ENCODE data around the gene KRT37. TPM values are rescaled to one million over a fixed set of nuclear protein-coding genes. Genes with fewer than 3 reads are reported as not detected.

Gene KRT37
- total RNA-seq, 2 experiments from 2014 or later: not detected

DNA sequence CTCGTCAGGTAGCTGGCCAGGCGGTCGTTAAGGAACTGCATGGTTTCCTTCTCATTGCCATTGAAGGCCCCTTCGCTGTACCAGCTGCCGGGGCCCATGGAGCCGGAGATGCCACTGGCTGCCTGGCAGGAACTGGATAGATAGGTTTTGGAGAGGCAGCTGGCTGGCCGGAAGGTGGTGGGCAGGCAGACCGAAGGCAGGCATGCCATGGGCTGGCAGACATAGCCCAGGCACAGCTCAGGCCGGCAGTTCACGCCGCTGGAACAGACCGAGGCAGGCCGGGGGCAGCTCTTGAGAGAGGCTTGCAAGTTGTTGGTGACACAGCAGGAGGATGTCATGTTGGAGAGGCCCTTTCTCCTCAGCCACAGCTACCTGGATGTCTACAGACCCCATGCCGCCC is 42.6 kb upstream of the KRT37 start, which contains the start of gene KRT32:
KRT32 (minus strand) TSS at position 399 of the 400 bp plus-strand sequence; CDS start at position 338, 61 bp downstream.
- Mint-ChIP-seq H3K4me1 (ENCODE audit: low read depth) (no peaks in the 10 kb centered on the region), H3K9me3 (peaks cover 3% of the 10 kb centered on the region), H3K4me3 (no peak within 1 kb of the TSS), H3K27ac (no peak within 1 kb of the TSS), H3K36me3 (ENCODE audit: low read depth) (no peaks in the 10 kb centered on the region), H3K27me3 (peaks cover 4% of the 10 kb centered on the region)
- Histone ChIP-seq H3K4me1 (ENCODE audit: insufficient read depth, low read length) (no peaks in the 10 kb centered on the region), H3K27ac (ENCODE audit: low read depth in 1 of 2, low read length in 2 of 2) (no peak within 1 kb of the TSS), H3K9me3 (ENCODE audit: control insufficient read depth in 1 of 2, insufficient read depth in 1 of 2, low read length in 2 of 2) (peaks cover 0 to 16% of the 10 kb centered on the region in 2 experiments), H3K4me3 (ENCODE audit: low read length) (no peak within 1 kb of the TSS), H3K27me3 (ENCODE audit: control insufficient read depth in 1 of 2, insufficient read depth in 2 of 2, low read length in 2 of 2) (peaks cover 0 to 7% of the 10 kb centered on the region in 2 experiments), H3K36me3 (ENCODE audit: insufficient read depth, low read length) (no peaks in the 10 kb centered on the region)
- DNase-seq (no peak), ATAC-seq (ENCODE audit: poor library complexity) (no peak)
- CTCF ChIA-PET: no interaction called here
- intact Hi-C loops (cut with DNase I, micrococcal nuclease): no loop called here
- POLR2A ChIA-PET: no interaction called here
- TF ChIP-seq, protein P1, sequence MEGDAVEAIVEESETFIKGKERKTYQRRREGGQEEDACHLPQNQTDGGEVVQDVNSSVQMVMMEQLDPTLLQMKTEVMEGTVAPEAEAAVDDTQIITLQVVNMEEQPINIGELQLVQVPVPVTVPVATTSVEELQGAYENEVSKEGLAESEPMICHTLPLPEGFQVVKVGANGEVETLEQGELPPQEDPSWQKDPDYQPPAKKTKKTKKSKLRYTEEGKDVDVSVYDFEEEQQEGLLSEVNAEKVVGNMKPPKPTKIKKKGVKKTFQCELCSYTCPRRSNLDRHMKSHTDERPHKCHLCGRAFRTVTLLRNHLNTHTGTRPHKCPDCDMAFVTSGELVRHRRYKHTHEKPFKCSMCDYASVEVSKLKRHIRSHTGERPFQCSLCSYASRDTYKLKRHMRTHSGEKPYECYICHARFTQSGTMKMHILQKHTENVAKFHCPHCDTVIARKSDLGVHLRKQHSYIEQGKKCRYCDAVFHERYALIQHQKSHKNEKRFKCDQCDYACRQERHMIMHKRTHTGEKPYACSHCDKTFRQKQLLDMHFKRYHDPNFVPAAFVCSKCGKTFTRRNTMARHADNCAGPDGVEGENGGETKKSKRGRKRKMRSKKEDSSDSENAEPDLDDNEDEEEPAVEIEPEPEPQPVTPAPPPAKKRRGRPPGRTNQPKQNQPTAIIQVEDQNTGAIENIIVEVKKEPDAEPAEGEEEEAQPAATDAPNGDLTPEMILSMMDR (IDR thresholded peaks at IDR 0.05): no peak

DNA sequence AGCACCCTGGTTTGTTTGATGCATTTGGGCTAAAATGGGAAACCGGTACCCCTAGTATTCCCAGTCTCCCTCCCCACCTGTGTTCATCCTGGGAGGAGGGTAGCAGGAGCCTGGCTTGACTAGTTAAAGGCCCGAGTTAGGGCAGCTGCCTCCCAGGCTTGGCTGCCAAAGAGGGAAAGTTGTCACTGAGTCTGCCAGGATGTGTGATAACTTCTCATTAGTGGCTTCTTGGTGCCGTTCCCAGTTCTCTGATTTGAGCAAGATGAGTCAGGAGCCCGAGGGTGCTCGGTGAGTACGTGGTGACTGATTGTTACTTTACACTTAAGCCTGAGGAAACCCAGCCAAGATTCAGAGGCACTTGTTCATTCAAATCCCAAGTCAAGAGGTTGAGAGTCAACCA is 40.3 kb upstream of the KRT37 start:
- H3K4me1 ChIP-seq (ENCODE audit: insufficient read depth, low read length): no peaks in the 10 kb centered on the region
- H3K4me1 Mint-ChIP-seq (ENCODE audit: low read depth): no peaks in the 10 kb centered on the region
- DNase-seq (no peak), ATAC-seq (ENCODE audit: poor library complexity) (no peak)
- POLR2A ChIA-PET: no interaction called here
- H3K9me3 Mint-ChIP-seq: no peaks in the 10 kb centered on the region
- H3K27me3 Mint-ChIP-seq: no peaks in the 10 kb centered on the region
- intact Hi-C loops (cut with DNase I, micrococcal nuclease): no loop called here
- TF ChIP-seq, protein P1 (IDR thresholded peaks at IDR 0.05): no peak
- no peak overlapping the region for H3K27ac Mint-ChIP-seq
- peaks cover 0 to 16% of the 10 kb centered on the region in 2 experiments for H3K9me3 ChIP-seq (ENCODE audit: control insufficient read depth in 1 of 2, insufficient read depth in 1 of 2, low read length in 2 of 2)
- H3K4me3 ChIP-seq (ENCODE audit: low read length): no peak overlapping the region
- no peaks in the 10 kb centered on the region for H3K36me3 Mint-ChIP-seq (ENCODE audit: low read depth)
- H3K27me3 ChIP-seq (ENCODE audit: control insufficient read depth in 1 of 2, insufficient read depth in 2 of 2, low read length in 2 of 2): peaks cover 0 to 7% of the 10 kb centered on the region in 2 experiments
- H3K36me3 ChIP-seq (ENCODE audit: insufficient read depth, low read length): no peaks in the 10 kb centered on the region
- no peak overlapping the region for H3K27ac ChIP-seq (ENCODE audit: low read depth in 1 of 2, low read length in 2 of 2)
- H3K4me3 Mint-ChIP-seq: no peak overlapping the region
- CTCF ChIA-PET: no interaction called here

DNA sequence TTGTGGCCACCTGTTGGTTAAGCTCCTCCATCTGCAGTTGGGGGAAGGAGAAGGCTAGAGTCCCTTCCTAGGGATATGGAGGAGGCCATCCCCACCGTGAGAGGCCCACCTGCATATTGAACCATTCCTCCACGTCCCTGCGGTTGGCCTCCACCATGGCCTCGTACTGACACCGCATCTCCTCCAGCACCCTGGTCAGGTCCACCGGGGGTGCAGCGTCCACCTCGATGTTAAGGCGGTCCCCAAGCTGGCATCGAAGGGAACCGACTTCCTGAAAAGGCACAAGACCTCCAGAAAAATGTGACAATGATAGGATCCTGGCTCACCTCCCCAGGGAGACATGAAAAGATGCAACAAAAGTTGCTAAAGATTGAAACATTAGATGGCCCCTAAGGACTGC is 39.8 kb upstream of the KRT37 start:
- TF ChIP-seq, protein P1 (IDR thresholded peaks at IDR 0.05): no peak
- H3K27me3 ChIP-seq (ENCODE audit: control insufficient read depth in 1 of 2, insufficient read depth in 2 of 2, low read length in 2 of 2): peaks cover 0 to 7% of the 10 kb centered on the region in 2 experiments
- Mint-ChIP-seq H3K4me1 (ENCODE audit: low read depth) (no peaks in the 10 kb centered on the region), H3K4me3 (no peak overlapping the region), H3K9me3 (no peaks in the 10 kb centered on the region), H3K36me3 (ENCODE audit: low read depth) (no peaks in the 10 kb centered on the region), H3K27ac (no peak overlapping the region), H3K27me3 (no peaks in the 10 kb centered on the region)
- H3K4me1 ChIP-seq (ENCODE audit: insufficient read depth, low read length): no peaks in the 10 kb centered on the region
- intact Hi-C loops (cut with DNase I, micrococcal nuclease): no loop called here
- ATAC-seq (ENCODE audit: poor library complexity) (no peak), DNase-seq (no peak)
- ChIA-PET POLR2A (no interaction called here), CTCF (no interaction called here)
- H3K4me3 ChIP-seq (ENCODE audit: low read length): no peak overlapping the region
- H3K27ac ChIP-seq (ENCODE audit: low read depth in 1 of 2, low read length in 2 of 2): no peak overlapping the region
- H3K36me3 ChIP-seq (ENCODE audit: insufficient read depth, low read length): no peaks in the 10 kb centered on the region
- peaks cover 0 to 16% of the 10 kb centered on the region in 2 experiments for H3K9me3 ChIP-seq (ENCODE audit: control insufficient read depth in 1 of 2, insufficient read depth in 1 of 2, low read length in 2 of 2)
